ENCODE results near the gene UBE4A. TPM values are rescaled to one million over a fixed set of nuclear protein-coding genes. Genes with fewer than 3 reads are reported as not detected.
"Not testable (repeated sequence)": the region's sequence is repeated elsewhere in the genome, so short reads cannot be mapped to it uniquely, and the experiment has no call there.

Gene UBE4A
- total RNA-seq, 1 experiment from 2014 or later = 16.0 TPM

GRCh38 chr11:118382954-118383353 lies 23.6 kb downstream of the UBE4A start:
- in situ Hi-C loops (cut with HindIII; ENCODE audit: low pct_unique_long_range_greater_than_20kb, low sequenced_read_pairs) = no loop called here
- DNase-seq (ENCODE audit: low read depth) = no peak

DNA sequence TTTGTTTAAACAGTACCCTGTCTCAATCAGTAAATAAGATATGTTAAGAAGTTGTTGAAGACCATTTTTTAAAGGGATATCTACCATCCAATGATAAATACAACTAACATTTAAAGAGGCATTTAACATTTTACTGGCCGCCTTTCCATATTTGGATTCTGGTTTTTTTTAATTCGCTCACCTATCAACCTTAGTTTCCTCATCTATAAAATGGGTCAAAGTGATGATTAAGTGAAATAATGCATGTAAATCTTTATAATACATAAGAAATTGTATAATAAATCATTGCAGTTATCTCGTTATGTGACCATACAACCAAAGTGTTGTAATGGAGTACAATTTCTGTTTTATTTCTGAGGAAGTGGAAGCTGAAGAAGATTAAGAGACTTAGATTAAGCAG lies 24.3 kb downstream of the UBE4A start:
- in situ Hi-C loops (cut with HindIII; ENCODE audit: low pct_unique_long_range_greater_than_20kb, low sequenced_read_pairs) = no loop called here

GRCh38 chr11:118396097-118396501 lies 36.7 kb downstream of the UBE4A start:
- in situ Hi-C loops (cut with HindIII; ENCODE audit: low pct_unique_long_range_greater_than_20kb, low sequenced_read_pairs) = no loop called here
- DNase-seq (ENCODE audit: low read depth) = no peak

More for the DNA sequence above, 24.3 kb downstream of the UBE4A start:
- no peak for DNase-seq (ENCODE audit: low read depth)

GRCh38 chr11:118397448-118397847 lies 38.0 kb downstream of the UBE4A start:
- in situ Hi-C loops (cut with HindIII; ENCODE audit: low pct_unique_long_range_greater_than_20kb, low sequenced_read_pairs) = no loop called here
- DNase-seq (ENCODE audit: low read depth) = no peak

- in situ Hi-C loops (cut with HindIII; ENCODE audit: low pct_unique_long_range_greater_than_20kb, low sequenced_read_pairs) = no loop called here
- DNase-seq (ENCODE audit: low read depth) = no peak
These were observed 39.6 kb downstream of the UBE4A start for GRCh38 chr11:118398791-118399559.

DNA sequence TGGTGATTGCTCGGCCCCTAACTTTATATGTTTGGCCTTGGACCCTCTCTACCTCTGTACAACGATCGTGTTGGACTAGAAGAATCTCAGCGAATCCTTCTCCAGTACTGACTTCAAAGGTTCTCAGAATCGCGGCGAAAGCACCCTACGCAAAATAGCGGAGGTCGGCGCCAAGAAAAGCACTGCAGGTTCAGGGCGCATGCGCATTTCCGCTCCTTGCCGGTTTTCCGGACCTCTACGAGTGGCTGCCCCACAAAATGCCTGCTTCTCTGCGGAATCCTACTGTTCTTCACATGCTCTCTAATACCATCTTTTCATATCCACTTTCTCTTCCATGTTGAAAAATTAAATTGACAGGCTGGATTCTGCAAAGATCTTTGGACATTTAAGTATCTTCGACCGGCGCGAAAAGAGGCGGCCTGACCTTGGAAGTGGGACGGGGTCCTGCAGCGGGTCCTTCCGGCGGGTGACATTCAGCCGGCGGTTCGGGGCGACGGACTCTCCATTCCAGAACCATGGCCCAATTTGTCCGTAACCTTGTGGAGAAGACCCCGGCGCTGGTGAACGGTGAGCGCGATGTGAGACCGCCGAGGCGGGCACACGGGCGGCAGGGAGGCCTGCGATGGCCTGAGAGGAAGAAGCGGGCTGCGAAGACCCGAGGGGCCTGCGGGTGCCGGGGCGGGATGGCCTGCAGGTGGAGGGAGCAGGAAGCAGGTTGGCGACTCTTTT lies 41.9 kb downstream of the UBE4A start, which contains the start of gene ATP5MG:
ATP5MG (plus strand) TSS at position 456 of the 729 bp plus-strand sequence; CDS start at position 516, 60 bp downstream.
- peak; percentile 89 for DNase-seq (ENCODE audit: low read depth)
- in situ Hi-C loops (cut with HindIII; ENCODE audit: low pct_unique_long_range_greater_than_20kb, low sequenced_read_pairs) = no loop called here

- in situ Hi-C loops (cut with HindIII; ENCODE audit: low pct_unique_long_range_greater_than_20kb, low sequenced_read_pairs) = no loop called here
- no peak for DNase-seq (ENCODE audit: low read depth)
These were observed 42.6 kb downstream of the UBE4A start for GRCh38 chr11:118401880-118402590.

DNA sequence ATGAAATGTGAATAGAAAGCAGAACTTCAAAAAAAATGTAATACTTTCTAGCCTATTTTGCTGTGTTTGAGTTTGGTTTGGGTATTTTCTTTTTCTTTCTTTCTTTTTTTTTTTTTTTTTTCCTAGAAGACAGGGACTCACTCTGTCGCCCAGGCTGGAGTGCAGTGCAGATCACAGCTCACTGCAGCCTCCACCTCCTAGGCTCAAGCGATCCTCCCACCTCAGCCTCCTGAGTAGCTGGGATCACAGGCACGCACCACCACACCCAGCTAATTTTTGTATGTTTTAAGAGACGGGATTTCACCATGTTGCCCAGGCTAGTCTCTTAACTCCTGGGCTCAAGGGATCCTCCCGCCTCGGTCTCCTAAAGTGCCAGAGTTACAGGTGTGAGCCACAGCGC lies 43.2 kb downstream of the UBE4A start:
- in situ Hi-C loops (cut with HindIII; ENCODE audit: low pct_unique_long_range_greater_than_20kb, low sequenced_read_pairs); DNase-seq (ENCODE audit: low read depth): not testable (repeated sequence)

DNA sequence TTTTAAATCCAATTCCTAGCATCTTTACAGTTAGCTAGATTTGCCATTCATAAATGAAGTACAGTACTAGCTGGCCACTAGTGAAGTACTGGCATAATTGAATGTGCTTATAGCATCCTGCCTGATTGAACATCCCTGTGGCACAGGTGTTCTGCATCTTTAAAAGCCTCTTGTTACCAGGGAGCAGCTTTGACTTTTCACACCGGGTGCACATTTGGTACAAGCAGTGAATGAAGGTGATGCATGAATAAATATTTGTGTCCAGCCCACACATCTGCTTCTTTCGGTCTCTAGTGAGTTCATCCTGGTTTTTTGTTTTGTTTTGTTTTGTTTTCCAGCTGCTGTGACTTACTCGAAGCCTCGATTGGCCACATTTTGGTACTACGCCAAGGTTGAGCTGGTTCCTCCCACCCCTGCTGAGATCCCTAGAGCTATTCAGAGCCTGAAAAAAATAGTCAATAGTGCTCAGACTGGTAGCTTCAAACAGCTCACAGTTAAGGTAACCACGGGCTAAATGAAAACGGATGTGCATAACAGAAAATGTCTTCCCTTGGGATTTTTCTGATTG lies 47.3 kb downstream of the UBE4A start:
- DNase-seq (ENCODE audit: low read depth) = no peak
- in situ Hi-C loops (cut with HindIII; ENCODE audit: low pct_unique_long_range_greater_than_20kb, low sequenced_read_pairs) = no loop called here

GRCh38 chr11:118410055-118410745 lies 50.8 kb downstream of the UBE4A start:
- in situ Hi-C loops (cut with HindIII; ENCODE audit: low pct_unique_long_range_greater_than_20kb, low sequenced_read_pairs) = no loop called here
- DNase-seq (ENCODE audit: low read depth) = peak; percentile 67

DNA sequence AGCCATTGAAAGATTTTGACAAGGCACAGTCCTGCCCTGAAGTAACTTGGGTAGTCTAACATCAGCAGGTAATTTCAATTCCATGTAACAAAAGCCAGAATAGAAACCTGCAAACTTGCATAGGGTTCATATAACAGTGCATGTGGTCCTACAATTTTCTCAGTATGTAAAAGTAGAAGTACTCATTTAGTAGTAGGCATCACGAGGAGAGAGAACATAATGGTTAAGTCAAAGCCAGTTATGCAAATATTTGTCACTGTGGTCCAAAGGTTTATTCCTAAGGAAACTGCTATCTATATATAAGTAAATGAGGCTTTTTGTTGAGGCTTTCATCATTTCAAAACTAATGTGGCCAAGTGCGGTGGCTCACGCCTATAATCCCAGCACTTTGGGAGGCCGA lies 52.1 kb downstream of the UBE4A start:
- in situ Hi-C loops (cut with HindIII; ENCODE audit: low pct_unique_long_range_greater_than_20kb, low sequenced_read_pairs) = no loop called here

GRCh38 chr11:118412921-118413320 lies 53.5 kb downstream of the UBE4A start:
- in situ Hi-C loops (cut with HindIII; ENCODE audit: low pct_unique_long_range_greater_than_20kb, low sequenced_read_pairs) = no loop called here
- no peak for DNase-seq (ENCODE audit: low read depth)

More for the DNA sequence above, 52.1 kb downstream of the UBE4A start:
- DNase-seq (ENCODE audit: low read depth) = no peak

DNA sequence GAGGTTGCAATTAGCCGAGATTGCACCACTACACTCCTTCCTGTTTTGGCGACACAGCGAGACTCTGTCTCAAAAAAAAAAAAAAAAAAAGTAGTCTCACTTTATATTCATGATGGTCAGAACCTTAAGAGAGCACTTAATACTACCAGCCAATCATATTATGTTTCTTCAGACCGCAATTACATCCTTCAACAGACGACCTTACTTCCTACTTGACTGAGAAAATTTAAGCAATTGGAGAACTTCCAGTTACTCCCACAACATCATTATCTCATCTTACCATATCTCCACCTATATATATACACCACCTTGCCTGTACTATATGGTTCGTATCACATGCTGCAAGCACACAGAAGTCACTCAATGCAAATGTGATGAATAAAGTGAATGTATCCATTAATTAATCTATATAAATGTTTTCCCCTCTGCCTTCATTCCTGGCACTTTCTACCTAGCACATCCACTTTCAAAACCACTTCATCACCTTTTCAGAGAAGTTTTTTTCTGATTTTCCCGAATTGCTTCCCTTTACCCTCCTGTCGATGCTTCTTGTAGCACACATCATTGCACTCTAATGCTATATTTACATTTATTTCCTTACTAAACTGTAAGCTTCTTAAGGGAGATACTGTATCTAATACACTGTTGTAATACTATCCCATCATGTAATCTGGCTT lies 55.8 kb downstream of the UBE4A start:
- no peak for DNase-seq (ENCODE audit: low read depth)
- in situ Hi-C loops (cut with HindIII; ENCODE audit: low pct_unique_long_range_greater_than_20kb, low sequenced_read_pairs) = no loop called here

- DNase-seq (ENCODE audit: low read depth) = peak; percentile 75
- in situ Hi-C loops (cut with HindIII; ENCODE audit: low pct_unique_long_range_greater_than_20kb, low sequenced_read_pairs) = no loop called here
These were observed 56.3 kb downstream of the UBE4A start for GRCh38 chr11:118415739-118416068.

DNA sequence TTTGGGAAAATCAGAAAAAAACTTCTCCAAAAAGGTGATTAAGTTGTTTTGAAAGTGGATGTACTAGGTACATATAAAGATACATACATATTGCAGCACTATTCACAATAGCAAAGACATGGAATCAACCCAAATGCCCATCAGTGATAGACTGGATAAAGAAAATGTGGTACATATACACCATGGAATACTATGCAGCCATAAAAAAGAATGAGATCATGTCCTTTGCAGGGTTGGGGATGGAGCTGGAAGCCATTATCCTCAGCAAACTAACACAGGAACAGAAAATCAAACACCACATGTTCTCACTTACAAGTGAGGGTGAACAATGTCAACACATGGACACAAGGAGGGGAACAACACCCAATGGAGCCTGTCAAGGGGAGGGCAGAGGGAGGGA lies 57.5 kb downstream of the UBE4A start:
- DNase-seq (ENCODE audit: low read depth); in situ Hi-C loops (cut with HindIII; ENCODE audit: low pct_unique_long_range_greater_than_20kb, low sequenced_read_pairs): not testable (repeated sequence)

- in situ Hi-C loops (cut with HindIII; ENCODE audit: low pct_unique_long_range_greater_than_20kb, low sequenced_read_pairs) = no loop called here
- peak; percentile 86 for DNase-seq (ENCODE audit: low read depth)
These were observed 58.4 kb downstream of the UBE4A start for GRCh38 chr11:118417801-118418200.

GRCh38 chr11:118418766-118419165 lies 59.4 kb downstream of the UBE4A start:
- in situ Hi-C loops (cut with HindIII; ENCODE audit: low pct_unique_long_range_greater_than_20kb, low sequenced_read_pairs) = no loop called here
- DNase-seq (ENCODE audit: low read depth) = no peak

DNA sequence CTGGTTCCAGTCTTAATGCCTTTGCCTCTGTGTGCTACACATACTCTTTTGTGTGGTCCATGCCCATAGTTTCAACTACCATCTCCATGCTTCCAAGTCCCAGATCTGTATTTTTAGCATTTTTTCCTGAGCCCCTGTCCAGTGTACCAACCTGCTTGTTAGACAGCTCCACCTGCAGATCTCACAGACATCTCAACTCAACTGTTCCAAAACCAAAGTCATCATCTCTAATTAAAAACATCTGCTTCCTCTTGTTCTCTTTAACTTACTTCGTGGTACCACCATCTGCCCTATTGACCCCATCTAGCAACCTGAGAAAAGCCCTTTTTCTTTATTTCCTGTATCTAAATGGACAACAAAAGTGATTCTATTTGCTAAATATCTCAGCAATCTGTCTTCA lies 68.3 kb downstream of the UBE4A start:
- in situ Hi-C loops (cut with HindIII; ENCODE audit: low pct_unique_long_range_greater_than_20kb, low sequenced_read_pairs) = no loop called here
- no peak for DNase-seq (ENCODE audit: low read depth)

Measured in Caki2 (cell line).